ENCODE results near the gene TBC1D22A. TPM values are rescaled to one million over a fixed set of nuclear protein-coding genes. Genes with fewer than 3 reads are reported as not detected.

The TBC1D22A gene
- total and polyA plus RNA-seq, 2 experiments from 2014 or later, result 15.3 to 19.8 TPM

- no peak overlapping the region for H3K4me2 ChIP-seq
- H3K36me3 ChIP-seq (replicated peaks; ENCODE audit: insufficient read depth, low read depth), result no peaks in the 10 kb centered on the region
- TF ChIP-seq EZH2phosphoT487 (IDR thresholded peaks at IDR 0.05; ENCODE audit: low read depth, severe bottlenecking, unreplicated experiment) (no peak), CTCF (IDR thresholded peaks at IDR 0.05; ENCODE audit: poor library complexity) (no peak), EZH2 (IDR thresholded peaks at IDR 0.05; ENCODE audit: borderline replicate concordance) (no peak)
- H3K4me1 ChIP-seq (ENCODE audit: insufficient read depth), result peaks cover under 1% of the 10 kb centered on the region
- H3K27me3 ChIP-seq, result no peaks in the 10 kb centered on the region
- no peak overlapping the region for H3K4me3 ChIP-seq
- H2AFZ ChIP-seq, result no peak overlapping the region
- no peaks in the 10 kb centered on the region for H4K20me1 ChIP-seq (ENCODE audit: insufficient read depth, poor library complexity, severe bottlenecking)
- DNase-seq (ENCODE audit: low spot score), result no peak
- 98% methylated on average over 23 of the region's 23 CpGs for WGBS (ENCODE audit: low lambda C conversion rate, missing lambda C conversion rate)
- no peaks in the 10 kb centered on the region for H3K9me2 ChIP-seq (replicated peaks; ENCODE audit: insufficient read depth)
- H3K79me2 ChIP-seq, result peaks cover 9% of the 10 kb centered on the region
- H3K27ac ChIP-seq, result no peak overlapping the region
- no peaks in the 10 kb centered on the region for H3K9me3 ChIP-seq (ENCODE audit: low read depth)
These were observed 95.8 kb downstream of the TBC1D22A start for GRCh38 chr22:46858181-46858771.

GRCh38 chr22:46860562-46860961, 98.1 kb downstream of the TBC1D22A start:
- H2AFZ ChIP-seq, result no peak overlapping the region
- TF ChIP-seq EZH2phosphoT487 (IDR thresholded peaks at IDR 0.05; ENCODE audit: low read depth, severe bottlenecking, unreplicated experiment) (no peak), EZH2 (IDR thresholded peaks at IDR 0.05; ENCODE audit: borderline replicate concordance) (no peak), CTCF (IDR thresholded peaks at IDR 0.05; ENCODE audit: poor library complexity) (no peak)
- H3K4me2 ChIP-seq, result no peak overlapping the region
- peaks cover 13% of the 10 kb centered on the region for H3K79me2 ChIP-seq
- no peak for DNase-seq (ENCODE audit: low spot score)
- no peaks in the 10 kb centered on the region for H3K36me3 ChIP-seq (replicated peaks; ENCODE audit: insufficient read depth, low read depth)
- H3K9me2 ChIP-seq (replicated peaks; ENCODE audit: insufficient read depth), result no peaks in the 10 kb centered on the region
- H3K27me3 ChIP-seq, result no peaks in the 10 kb centered on the region
- no peak overlapping the region for H3K4me3 ChIP-seq
- WGBS (ENCODE audit: low lambda C conversion rate, missing lambda C conversion rate), result 97% methylated on average over 10 of the region's 16 CpGs
- H3K4me1 ChIP-seq (ENCODE audit: insufficient read depth), result peaks cover 15% of the 10 kb centered on the region
- no peak overlapping the region for H3K27ac ChIP-seq
- H4K20me1 ChIP-seq (ENCODE audit: insufficient read depth, poor library complexity, severe bottlenecking), result no peaks in the 10 kb centered on the region
- H3K9me3 ChIP-seq (ENCODE audit: low read depth), result no peaks in the 10 kb centered on the region

- no peak overlapping the region for H3K4me2 ChIP-seq
- H3K79me2 ChIP-seq, result peaks cover 18% of the 10 kb centered on the region
- H3K9me3 ChIP-seq (ENCODE audit: low read depth), result no peaks in the 10 kb centered on the region
- 97% methylated on average over 16 of the region's 16 CpGs for WGBS (ENCODE audit: low lambda C conversion rate, missing lambda C conversion rate)
- H3K27ac ChIP-seq, result no peak overlapping the region
- no peak overlapping the region for H3K4me3 ChIP-seq
- no peaks in the 10 kb centered on the region for H3K27me3 ChIP-seq
- no peaks in the 10 kb centered on the region for H3K36me3 ChIP-seq (replicated peaks; ENCODE audit: insufficient read depth, low read depth)
- TF ChIP-seq EZH2 (IDR thresholded peaks at IDR 0.05; ENCODE audit: borderline replicate concordance), result no peak
- no peak for TF ChIP-seq EZH2phosphoT487 (IDR thresholded peaks at IDR 0.05; ENCODE audit: low read depth, severe bottlenecking, unreplicated experiment)
- TF ChIP-seq CTCF (IDR thresholded peaks at IDR 0.05; ENCODE audit: poor library complexity), result no peak
- no peak overlapping the region for H2AFZ ChIP-seq
- DNase-seq (ENCODE audit: low spot score), result no peak
- no peaks in the 10 kb centered on the region for H3K9me2 ChIP-seq (replicated peaks; ENCODE audit: insufficient read depth)
- no peaks in the 10 kb centered on the region for H4K20me1 ChIP-seq (ENCODE audit: insufficient read depth, poor library complexity, severe bottlenecking)
- peaks cover 16% of the 10 kb centered on the region for H3K4me1 ChIP-seq (ENCODE audit: insufficient read depth)
These were observed 99.3 kb downstream of the TBC1D22A start for GRCh38 chr22:46861468-46862367.
